ENCODE data around the gene SLC17A3.

SLC17A3 gene

GRCh38 chr6:25889877-25890853 lies 16.1 kb upstream of the SLC17A3 start:
- DNase-seq (ENCODE audit: low read depth, low spot score), result no peak

- no peak for DNase-seq (ENCODE audit: low read depth, low spot score)
Measured at GRCh38 chr6:25888626-25889025, 14.6 kb upstream of the SLC17A3 start.

GRCh38 chr6:25886066-25886465 lies 12.0 kb upstream of the SLC17A3 start:
- DNase-seq (ENCODE audit: low read depth, low spot score), result no peak

- no peak for DNase-seq (ENCODE audit: low read depth, low spot score)
Measured at GRCh38 chr6:25883991-25884390, 9.9 kb upstream of the SLC17A3 start.

GRCh38 chr6:25883536-25883935 lies 9.5 kb upstream of the SLC17A3 start:
- no peak for DNase-seq (ENCODE audit: low read depth, low spot score)

GRCh38 chr6:25882051-25882496 lies 8.0 kb upstream of the SLC17A3 start:
- DNase-seq (ENCODE audit: low read depth, low spot score), result no peak

GRCh38 chr6:25880601-25881000 lies 6.6 kb upstream of the SLC17A3 start:
- DNase-seq (ENCODE audit: low read depth, low spot score), result no peak

GRCh38 chr6:25878721-25879322 lies 4.8 kb upstream of the SLC17A3 start:
- DNase-seq (ENCODE audit: low read depth, low spot score), result no peak

GRCh38 chr6:25875926-25876602 lies 2.0 kb upstream of the SLC17A3 start:
- DNase-seq (ENCODE audit: low read depth, low spot score), result no peak

GRCh38 chr6:25875563-25875905 lies 1.5 kb upstream of the SLC17A3 start:
- DNase-seq (ENCODE audit: low read depth, low spot score), result no peak

- no peak for DNase-seq (ENCODE audit: low read depth, low spot score)
Measured at GRCh38 chr6:25874822-25875562, 949 bp upstream of the SLC17A3 start.

- no peak for DNase-seq (ENCODE audit: low read depth, low spot score)
Measured at GRCh38 chr6:25872814-25873213, 1.2 kb downstream of the SLC17A3 start.

- DNase-seq (ENCODE audit: low read depth, low spot score), result no peak
Measured at GRCh38 chr6:25869840-25870239, 4.2 kb downstream of the SLC17A3 start.

- no peak for DNase-seq (ENCODE audit: low read depth, low spot score)
Measured at GRCh38 chr6:25868436-25869183, 5.4 kb downstream of the SLC17A3 start.

GRCh38 chr6:25866011-25866410 lies 8.0 kb downstream of the SLC17A3 start:
- no peak for DNase-seq (ENCODE audit: low read depth, low spot score)

- no peak for DNase-seq (ENCODE audit: low read depth, low spot score)
Measured at GRCh38 chr6:25863360-25863759, 10.7 kb downstream of the SLC17A3 start.

GRCh38 chr6:25862199-25862598 lies 11.8 kb downstream of the SLC17A3 start:
- DNase-seq (ENCODE audit: low read depth, low spot score), result no peak

GRCh38 chr6:25852756-25853155 lies 21.3 kb downstream of the SLC17A3 start:
- DNase-seq (ENCODE audit: low read depth, low spot score), result no peak

GRCh38 chr6:25851961-25852360 lies 22.1 kb downstream of the SLC17A3 start:
- no peak for DNase-seq (ENCODE audit: low read depth, low spot score)

- no peak for DNase-seq (ENCODE audit: low read depth, low spot score)
Measured at GRCh38 chr6:25844518-25844917, 29.5 kb downstream of the SLC17A3 start.

- no peak for DNase-seq (ENCODE audit: low read depth, low spot score)
Measured at GRCh38 chr6:25842526-25842925, 31.5 kb downstream of the SLC17A3 start.
